Muscle of leg (tissue), 9 donors: Measurements from ENCODE around the gene ARHGAP6. TPM values are rescaled to one million over a fixed set of nuclear protein-coding genes. Genes with fewer than 3 reads are reported as not detected.

Experiments used
- polyA plus RNA-seq, 8 donors: library from polyadenylated mRNA; unstranded; fragments of 120-200 nt; gene quantifications; one replicate each; pipeline versions ENCODE4 v1.2.1 to v1.2.3, GENCODE V29; 2013; ENCODE audit warnings: inconsistent platforms in 1 of 8, low replicate concordance in 1 of 8; ENCODE audit not compliant: insufficient read length in 8 of 8, insufficient read depth in 1 of 8
- total RNA-seq: library from RNA; stranded (reverse); fragments of 120-200 nt; gene quantifications from one replicate; pipeline ENCODE4 v1.2.4, GENCODE V29; 2013

The ARHGAP6 gene
- total and polyA plus RNA-seq, 9 donors = 7.4 to 10.9 (median 9.3) TPM

Other genes with a start within 250 kb of the ARHGAP6 start
- 17.4 TPM for gene MSL3, start 92.3 kb upstream of the ARHGAP6 start, total RNA-seq
- gene MSL3, start 92.3 kb upstream of the ARHGAP6 start, polyA plus RNA-seq = 10 to 100 TPM; 21.2 to 32.1 (median 23.4) TPM